RPMI8226 (cell line): ENCODE data around the gene SRPK1.
"Not testable (repeated sequence)": the region's sequence is repeated elsewhere in the genome, so short reads cannot be mapped to it uniquely, and the experiment has no call there.

Experiments used
- DNase-seq: peaks from one replicate; pipeline ENCODE4 v3.0.0-alpha.2; 2015

The SRPK1 gene

DNA sequence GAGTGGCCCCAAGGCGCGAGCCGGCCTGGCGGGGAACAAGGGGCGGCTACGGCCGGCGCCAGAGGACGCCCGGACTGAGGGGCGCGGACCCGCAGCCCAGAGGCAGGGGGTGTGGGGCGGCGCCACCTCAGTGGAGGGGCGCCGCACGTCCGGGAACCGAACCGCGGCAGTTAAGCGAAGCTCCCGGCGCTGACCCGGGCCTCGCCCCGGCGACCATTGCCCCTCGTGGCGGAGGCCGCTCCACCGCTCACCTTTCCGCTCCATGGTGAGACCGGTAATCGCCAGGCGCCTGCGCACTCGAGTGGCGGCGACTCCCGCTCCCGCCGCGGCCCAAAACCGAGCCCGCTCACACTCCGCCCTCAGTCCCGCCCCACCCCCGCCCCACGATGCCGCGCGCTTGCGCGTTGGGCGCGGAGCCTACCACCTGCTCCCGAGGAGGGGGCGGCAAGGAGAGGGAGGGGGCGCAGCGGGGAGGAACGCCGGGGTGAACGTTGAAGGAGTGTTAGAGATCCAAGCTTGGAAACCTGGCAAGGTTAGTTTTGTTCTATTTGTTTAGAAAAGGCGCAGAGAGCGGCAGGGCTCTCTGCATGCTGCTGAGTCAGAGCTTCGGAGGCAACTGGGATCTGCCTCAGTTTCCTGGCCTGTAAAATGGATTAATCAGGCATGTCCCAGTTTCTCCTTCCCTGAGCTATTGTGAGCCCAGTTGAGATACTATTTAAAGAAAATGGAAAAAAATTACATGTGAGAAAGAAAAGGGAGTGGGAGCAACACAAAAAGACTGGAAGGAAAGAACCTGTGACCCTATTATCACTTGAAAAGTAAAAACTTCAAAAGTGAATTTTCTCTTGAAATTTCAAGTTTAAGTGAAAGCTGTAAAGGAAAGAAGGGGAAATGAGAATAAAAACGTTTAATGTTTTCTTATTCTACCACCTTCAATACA is at the start of gene SRPK1:
SRPK1 (minus strand) TSS at position 306 of the 940 bp plus-strand sequence; CDS start at position 264, 42 bp downstream.
- peak; percentile 94 for DNase-seq

DNA sequence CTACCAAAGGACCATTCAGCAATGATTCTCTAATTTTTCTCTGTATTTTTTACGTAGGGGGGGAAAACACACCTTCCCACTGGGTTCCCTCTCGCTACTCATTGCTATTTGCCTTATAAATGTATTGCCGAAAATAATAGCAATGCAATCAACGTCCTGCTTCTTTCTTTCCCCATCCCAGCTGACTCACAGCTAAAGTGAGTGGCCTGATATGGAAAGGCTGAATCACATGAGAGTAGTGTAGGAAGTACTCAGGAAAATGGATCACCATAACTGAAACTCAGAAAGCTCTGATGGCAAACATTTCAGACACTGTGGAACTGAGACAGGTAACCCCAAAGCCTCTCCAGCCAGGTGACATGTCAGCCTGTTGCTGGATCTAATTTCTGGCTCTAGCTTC is 49.3 kb upstream of the SRPK1 start:
- no peak for DNase-seq

DNA sequence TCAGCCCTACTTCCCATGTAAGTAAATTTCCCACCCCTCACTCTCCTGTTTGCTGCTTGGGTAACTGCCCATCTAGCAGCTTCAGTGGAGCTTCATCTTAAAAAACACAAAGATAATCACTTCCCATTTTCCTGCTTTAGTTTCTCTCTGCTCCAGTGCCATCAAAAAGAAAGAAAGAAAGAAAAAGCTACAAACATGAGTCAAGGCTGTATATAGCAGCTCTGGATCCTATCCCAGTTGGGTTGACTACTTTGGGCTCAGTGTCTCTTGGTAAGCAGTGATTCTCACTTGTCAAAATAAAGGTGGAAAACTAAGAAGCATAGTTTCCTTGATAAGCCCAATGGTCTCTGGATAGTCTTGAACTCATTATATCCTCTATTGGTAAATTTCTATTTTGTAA is 48.7 kb upstream of the SRPK1 start:
- no peak for DNase-seq

- no peak for DNase-seq
Observed at GRCh38 chr6:35968821-35969220, 47.9 kb upstream of the SRPK1 start.

DNA sequence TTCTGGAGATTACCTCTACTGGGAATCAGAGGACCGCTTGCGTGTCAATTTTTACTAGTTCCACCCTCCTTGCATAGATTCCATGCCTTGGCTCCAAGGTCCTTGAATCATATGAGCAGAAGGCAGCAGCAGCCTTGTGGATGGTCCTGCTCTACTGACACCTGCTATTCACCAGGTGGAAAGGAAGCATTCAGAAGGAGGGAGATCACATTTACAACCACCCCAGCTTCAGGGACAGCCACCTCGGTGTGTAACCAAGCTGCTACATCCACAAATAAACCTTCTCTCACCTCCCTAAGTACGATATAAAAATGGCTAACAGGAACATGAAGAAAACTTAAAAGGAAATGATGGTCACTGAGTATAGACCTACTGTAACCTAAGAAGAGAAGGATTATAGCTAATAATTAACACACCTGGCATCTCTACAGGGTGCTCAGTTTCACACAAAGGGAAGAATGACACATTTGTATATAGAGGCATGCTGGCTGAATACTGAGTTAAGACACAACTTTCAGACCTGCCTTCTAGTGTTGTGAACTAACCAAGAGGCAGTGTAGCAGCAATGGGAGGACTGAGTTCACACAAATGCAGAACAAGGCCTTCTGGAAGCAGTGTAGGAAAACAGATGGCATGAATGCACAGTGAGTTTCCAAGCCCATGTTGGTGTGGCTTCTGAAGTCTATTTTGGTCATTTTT is 46.3 kb upstream of the SRPK1 start:
- DNase-seq = no peak

GRCh38 chr6:35962779-35963560 is 42.1 kb upstream of the SRPK1 start:
- DNase-seq = no peak

DNA sequence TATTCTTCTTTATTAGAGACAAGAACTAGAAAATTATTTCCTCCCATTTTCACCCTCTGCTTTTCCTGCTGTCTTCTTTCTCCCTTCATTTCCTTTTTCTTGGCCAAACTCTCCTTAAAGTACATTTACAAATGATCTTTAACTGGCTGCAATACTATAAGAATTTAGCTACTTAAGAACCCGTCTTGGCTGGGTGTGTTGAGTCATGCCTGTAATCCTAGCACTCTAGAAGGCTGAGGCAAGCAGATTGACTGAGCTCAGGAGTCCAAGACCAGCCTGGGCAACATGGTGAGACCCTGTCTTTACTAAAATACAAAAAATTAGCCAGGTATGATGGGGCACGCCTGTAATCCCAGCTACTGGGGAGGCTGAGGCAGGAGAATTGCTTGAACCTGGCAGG is 39.3 kb upstream of the SRPK1 start:
- DNase-seq = no peak

GRCh38 chr6:35955970-35956369 is 35.1 kb upstream of the SRPK1 start:
- DNase-seq = no peak

GRCh38 chr6:35955521-35955920 is 34.6 kb upstream of the SRPK1 start:
- no peak for DNase-seq

DNA sequence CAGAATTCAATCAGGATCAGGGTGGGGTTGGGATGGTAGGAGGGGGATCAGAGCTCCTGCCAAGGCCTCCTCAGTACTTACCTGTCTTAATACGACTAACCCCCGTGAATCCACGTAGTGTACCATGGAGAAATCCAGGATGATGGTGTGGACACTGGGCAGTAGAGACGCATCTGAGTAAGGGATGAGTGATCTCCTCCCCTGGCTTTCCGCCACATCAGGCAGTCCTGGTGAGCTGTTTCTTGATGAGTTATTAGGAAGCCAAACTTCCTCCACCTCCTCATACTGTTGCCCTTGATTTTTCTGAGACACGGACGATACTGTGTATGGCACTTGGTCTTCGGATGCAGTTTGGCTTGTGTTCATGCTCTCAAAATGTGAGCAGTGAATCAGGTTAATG is 34.2 kb upstream of the SRPK1 start:
- no peak for DNase-seq

- DNase-seq = no peak
Observed at GRCh38 chr6:35954333-35954732, 33.4 kb upstream of the SRPK1 start.

DNA sequence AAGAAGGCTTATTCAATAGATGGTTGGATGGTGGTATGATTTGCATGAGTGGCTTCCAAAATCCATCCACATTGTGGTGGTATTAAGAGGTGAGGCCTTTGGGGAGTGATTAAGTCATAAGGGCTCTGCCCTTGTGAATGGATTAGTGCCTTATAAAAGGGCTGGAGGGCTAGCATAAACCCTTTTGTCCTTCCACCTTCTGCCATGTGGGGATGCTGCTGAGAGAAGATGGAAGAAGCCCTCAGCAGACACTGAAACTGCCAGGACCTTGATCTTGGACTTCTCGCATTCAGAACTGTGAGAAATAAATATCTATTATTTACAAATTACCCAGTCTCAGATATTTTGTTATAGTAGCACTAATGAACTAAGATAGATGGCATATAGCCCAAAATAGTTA is 27.8 kb upstream of the SRPK1 start:
- DNase-seq = no peak

- no peak for DNase-seq
Observed at GRCh38 chr6:35945650-35946025, 24.7 kb upstream of the SRPK1 start.

DNA sequence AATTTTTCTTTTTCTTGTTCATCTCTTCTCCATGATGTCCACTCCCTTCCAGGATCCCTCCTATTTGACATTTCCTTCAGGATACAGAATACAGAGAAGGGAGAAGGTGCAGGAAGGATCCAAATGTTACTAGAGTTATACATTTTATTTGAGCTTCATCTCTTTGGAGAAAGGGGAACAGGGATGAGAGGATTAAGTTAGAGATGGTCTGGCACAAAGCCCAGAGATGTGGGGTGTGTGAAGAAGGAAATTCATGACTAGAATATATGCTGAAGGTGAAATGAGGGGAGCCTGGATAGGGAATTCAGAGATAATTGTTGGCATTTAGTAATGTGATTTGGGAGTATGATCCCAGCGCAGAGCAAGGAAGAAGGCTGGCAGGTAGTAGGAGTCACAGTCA is 22.5 kb upstream of the SRPK1 start:
- no peak for DNase-seq

DNA sequence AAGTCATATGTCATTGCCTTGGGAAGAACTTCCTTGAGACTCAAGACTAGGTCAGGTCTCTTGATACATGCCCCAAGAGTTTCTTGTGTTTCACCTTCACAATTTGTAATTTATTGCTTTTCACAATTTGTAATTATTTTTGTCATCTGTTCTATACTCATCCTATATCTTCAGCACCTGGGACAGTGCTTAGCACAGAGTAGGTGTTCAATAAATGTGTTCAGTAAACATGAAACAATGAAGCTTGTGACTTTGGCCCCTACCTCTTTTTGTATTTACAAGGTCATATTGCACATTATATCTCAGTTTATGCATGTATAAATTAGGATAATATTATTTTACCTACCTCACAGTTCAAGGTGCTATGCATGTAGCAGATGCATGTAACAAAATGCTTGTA is 21.5 kb upstream of the SRPK1 start:
- no peak for DNase-seq

DNA sequence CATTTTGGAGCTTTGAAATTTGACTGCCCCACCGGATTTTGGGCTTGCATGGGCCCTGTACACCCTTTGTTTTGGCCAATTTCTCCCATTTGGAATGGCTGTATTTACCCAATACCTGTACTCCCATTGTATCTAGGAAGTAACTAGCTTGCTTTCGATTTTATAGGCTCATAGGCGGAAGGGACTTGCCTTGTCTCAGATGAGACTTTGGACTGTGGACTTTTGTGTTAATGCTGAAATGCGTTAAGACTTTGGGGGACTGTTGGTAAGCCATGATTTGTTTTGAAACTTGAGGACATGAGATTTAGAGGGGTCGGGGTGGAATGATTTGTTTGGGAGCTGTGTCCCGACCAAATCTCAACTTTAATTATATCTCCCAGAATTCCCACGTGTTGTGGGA is 20.3 kb upstream of the SRPK1 start:
- not testable (repeated sequence) for DNase-seq

- not testable (repeated sequence) for DNase-seq
Observed at GRCh38 chr6:35940014-35940413, 19.1 kb upstream of the SRPK1 start.

DNA sequence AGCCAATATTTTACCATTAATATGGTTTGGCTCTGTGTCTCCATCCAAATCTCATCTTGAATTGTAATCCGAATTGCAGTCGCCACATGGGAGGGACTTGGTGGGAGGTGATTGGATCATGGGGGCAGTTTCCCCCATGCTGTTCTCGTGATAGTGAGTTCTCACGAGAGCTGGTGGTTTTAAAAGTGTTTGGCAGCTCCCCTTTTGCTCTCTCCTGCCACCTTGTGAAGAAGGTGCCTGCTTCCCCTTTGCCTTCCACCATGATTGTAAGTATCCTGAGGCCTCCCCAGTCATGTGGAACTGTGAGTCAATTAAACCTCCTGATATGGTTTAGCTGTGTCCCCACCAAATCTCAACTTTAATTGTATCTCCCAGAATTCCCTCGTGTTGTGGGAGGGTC is 18.4 kb upstream of the SRPK1 start:
- DNase-seq = not testable (repeated sequence)

- no peak for DNase-seq
Observed at GRCh38 chr6:35936681-35937359, 15.9 kb upstream of the SRPK1 start.

- no peak for DNase-seq
Observed at GRCh38 chr6:35935469-35935868, 14.6 kb upstream of the SRPK1 start.

- DNase-seq = no peak
Observed at GRCh38 chr6:35933844-35934243, 12.9 kb upstream of the SRPK1 start.

DNA sequence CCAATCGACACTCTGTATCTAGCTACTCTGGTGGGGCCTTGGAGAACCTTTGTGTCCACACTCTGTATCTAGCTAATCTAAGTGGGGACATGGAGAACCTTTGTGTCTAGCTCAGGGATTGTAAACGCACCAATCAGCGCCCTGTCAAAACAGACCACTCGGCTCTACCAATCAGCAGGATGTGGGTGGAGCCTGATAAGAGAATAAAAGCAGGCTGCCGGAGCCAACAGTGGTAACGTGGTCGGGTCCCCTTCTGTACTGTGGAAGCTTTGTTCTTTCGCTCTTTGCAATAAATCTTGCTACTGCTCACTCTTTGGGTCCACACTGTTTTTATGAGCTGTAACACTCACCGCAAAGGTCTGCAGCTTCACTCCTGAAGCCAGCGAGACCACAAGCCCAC is 11.0 kb upstream of the SRPK1 start:
- not testable (repeated sequence) for DNase-seq

DNA sequence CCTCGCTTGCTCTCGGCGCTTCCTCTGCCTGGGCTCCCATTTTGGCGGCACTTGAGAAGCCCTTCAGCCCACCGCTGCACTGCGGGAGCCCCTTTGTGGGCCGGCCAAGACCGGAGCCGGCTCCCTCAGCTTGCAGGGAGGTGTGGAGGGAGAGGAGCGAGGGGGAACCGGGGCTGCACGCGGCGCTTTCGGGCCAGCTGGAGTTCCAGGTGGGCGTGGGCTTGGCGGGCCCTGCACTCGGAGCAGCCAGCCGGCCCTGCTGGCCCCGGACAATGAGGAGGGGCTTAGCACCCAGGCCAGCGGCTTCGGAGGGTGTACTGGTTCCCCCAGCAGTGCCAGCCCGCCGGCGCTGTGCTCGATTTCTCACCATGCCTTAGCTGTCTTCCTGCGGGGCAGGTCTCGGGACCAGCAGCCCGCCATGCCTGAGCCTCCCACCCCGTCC is 10.2 kb upstream of the SRPK1 start:
- DNase-seq = no peak
